HepG2 (cell line): Measurements from ENCODE around the gene BCAR3. TPM values are rescaled to one million over a fixed set of nuclear protein-coding genes. Genes with fewer than 3 reads are reported as not detected.

Experiments
- ADNP ChIP-seq: sonication (generic); formaldehyde crosslinking; IDR thresholded peaks from 2 replicates; pipeline ENCODE4 v1.4.0; 2020; ENCODE audit warnings: missing genetic modification reagents
- AKNA ChIP-seq: sonication (generic); formaldehyde crosslinking; IDR thresholded peaks from 2 replicates; pipeline ENCODE4 v1.4.0; 2020; ENCODE audit warnings: missing genetic modification reagents, borderline replicate concordance
- MXI1 ChIP-seq: IDR thresholded peaks from 3 replicates; pipeline ENCODE4 v1.6.1; 2012; ENCODE audit warnings: low read depth, low read length, inconsistent platforms, borderline replicate concordance
- SAP130 ChIP-seq: IDR thresholded peaks from 2 replicates; pipeline ENCODE4 v1.6.1; 2016; ENCODE audit warnings: low read depth
- ZBTB1 ChIP-seq: sonication (generic); formaldehyde crosslinking; IDR thresholded peaks from 2 replicates; pipeline ENCODE4 v1.4.0; 2020; ENCODE audit warnings: missing genetic modification reagents, borderline replicate concordance
- ZFP37 ChIP-seq: sonication (generic); formaldehyde crosslinking; IDR thresholded peaks from 2 replicates; pipeline ENCODE4 v1.4.0; 2020; ENCODE audit warnings: missing genetic modification reagents, borderline replicate concordance
- ZNF280B ChIP-seq: sonication (generic); formaldehyde crosslinking; IDR thresholded peaks from 2 replicates; pipeline ENCODE4 v1.5.0; 2020; ENCODE audit warnings: missing genetic modification reagents, mild to moderate bottlenecking, borderline replicate concordance
- ZNF282 ChIP-seq: fragments of 450-650 bp; IDR thresholded peaks from 2 replicates; pipeline ENCODE4 v1.6.1; 2018; ENCODE audit not compliant: partially characterized antibody
- ZNF484 ChIP-seq: sonication (generic); formaldehyde crosslinking; IDR thresholded peaks from 2 replicates; pipeline ENCODE4 v1.5.1; 2020; ENCODE audit warnings: mild to moderate bottlenecking, low read depth, missing genetic modification reagents, borderline replicate concordance
- ZNF616 ChIP-seq: sonication (generic); formaldehyde crosslinking; IDR thresholded peaks from 2 replicates; pipeline ENCODE4 v1.5.0; 2020; ENCODE audit warnings: low read depth, mild to moderate bottlenecking, missing genetic modification reagents
- ZNF629 ChIP-seq: sonication (generic); formaldehyde crosslinking; conservative IDR thresholded peaks from 2 replicates; pipeline ENCODE4 v1.5.0; 2020; ENCODE audit warnings: missing genetic modification reagents
- ZNF724P ChIP-seq: sonication (generic); formaldehyde crosslinking; IDR thresholded peaks from 2 replicates; pipeline ENCODE4 v1.8.0; 2022; ENCODE audit warnings: missing genetic modification reagents, borderline replicate concordance
- polyA plus RNA-seq, 8 experiments: library from polyadenylated mRNA; depleted of rRNA in 3 of 8; stranded (reverse) in 7 of 8; unstranded in 1 of 8; fragments of >200 nt; fragmentation: Illumina TruSeq in 4 of 8; extraction: Trizol in 4 of 8; gene quantifications; 2 replicates each; pipeline versions ENCODE4 v1.2.1 to v1.2.3, GENCODE V29; 2011 to 2016; ENCODE audit warnings: low read depth in 4 of 8, missing spikeins in 1 of 8, mixed read lengths in 1 of 8; ENCODE audit not compliant: insufficient read depth in 1 of 8
- total RNA-seq, 5 experiments: library from RNA; depleted of rRNA; stranded (reverse); fragments of >200 nt; fragmentation: Illumina TruSeq; extraction: Trizol; gene quantifications; 2 replicates each; pipeline ENCODE4 v1.2.3, GENCODE V29; 2016; ENCODE audit warnings: low read depth in 1 of 5
- TF ChIP-seq, protein P1 (sequence below): sonication (generic); formaldehyde crosslinking; IDR thresholded peaks from 2 replicates; pipeline ENCODE4 v1.5.0; 2020; ENCODE audit warnings: mild to moderate bottlenecking, missing genetic modification reagents, borderline replicate concordance
- TF ChIP-seq, protein P2 (sequence below): sonication (generic); formaldehyde crosslinking; IDR thresholded peaks from 2 replicates; pipeline ENCODE4 v1.9.0; 2021; ENCODE audit warnings: missing genetic modification reagents, mild to moderate bottlenecking, borderline replicate concordance

Gene BCAR3
- total and polyA plus RNA-seq, 2 of the 13 experiments (the other 11 are each of a cell fraction or from before 2014, with no cell fraction given): 3.6 to 4.8 TPM

DNA sequence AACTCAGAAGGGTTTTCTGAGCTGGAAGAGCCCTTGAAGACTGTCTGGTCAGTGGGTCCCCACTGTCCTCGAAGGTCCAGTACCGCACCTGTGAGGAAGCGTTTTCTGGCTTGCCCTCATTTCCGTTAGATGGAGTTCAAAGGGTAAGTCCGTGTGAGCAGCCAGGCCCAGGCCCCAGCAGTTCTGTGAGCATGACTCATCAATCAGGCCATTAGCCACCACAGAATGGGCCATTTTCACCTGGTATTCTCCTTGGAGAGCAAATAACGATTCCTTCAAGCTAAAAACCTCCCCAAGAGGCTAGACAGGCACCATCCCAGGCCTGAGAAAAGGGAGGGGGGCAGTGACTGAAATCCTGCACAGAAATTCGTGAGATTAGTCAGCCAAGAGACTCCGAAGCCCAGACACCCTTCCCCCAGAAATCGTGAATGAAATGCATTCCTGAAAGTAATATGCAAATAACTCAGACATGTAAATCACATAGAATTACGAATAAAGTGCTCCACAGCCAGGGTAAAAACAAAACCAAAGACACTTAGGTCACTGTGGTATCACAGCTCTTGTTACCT lies 66.0 kb downstream of the BCAR3 start (continued):
- TF ChIP-seq ZNF724P (CRISPR knock-in tag): no peak
- TF ChIP-seq ZNF629: 0 out of 2 replicates have a peak, but pooled peaks have one; percentile 22
- no peak for TF ChIP-seq ZNF280B
- TF ChIP-seq, protein P1, sequence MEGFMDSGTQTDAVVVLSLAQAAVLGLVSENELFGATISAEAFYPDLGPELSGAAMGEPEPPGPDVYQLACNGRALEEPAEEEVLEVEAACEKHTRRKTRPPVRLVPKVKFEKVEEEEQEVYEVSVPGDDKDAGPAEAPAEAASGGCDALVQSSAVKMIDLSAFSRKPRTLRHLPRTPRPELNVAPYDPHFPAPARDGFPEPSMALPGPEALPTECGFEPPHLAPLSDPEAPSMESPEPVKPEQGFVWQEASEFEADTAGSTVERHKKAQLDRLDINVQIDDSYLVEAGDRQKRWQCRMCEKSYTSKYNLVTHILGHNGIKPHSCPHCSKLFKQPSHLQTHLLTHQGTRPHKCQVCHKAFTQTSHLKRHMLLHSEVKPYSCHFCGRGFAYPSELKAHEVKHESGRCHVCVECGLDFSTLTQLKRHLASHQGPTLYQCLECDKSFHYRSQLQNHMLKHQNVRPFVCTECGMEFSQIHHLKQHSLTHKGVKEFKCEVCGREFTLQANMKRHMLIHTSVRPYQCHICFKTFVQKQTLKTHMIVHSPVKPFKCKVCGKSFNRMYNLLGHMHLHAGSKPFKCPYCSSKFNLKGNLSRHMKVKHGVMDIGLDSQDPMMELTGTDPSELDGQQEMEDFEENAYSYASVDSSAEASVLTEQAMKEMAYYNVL (CRISPR knock-in tag): no peak
- TF ChIP-seq ZFP37: no peak
- TF ChIP-seq, protein P2, sequence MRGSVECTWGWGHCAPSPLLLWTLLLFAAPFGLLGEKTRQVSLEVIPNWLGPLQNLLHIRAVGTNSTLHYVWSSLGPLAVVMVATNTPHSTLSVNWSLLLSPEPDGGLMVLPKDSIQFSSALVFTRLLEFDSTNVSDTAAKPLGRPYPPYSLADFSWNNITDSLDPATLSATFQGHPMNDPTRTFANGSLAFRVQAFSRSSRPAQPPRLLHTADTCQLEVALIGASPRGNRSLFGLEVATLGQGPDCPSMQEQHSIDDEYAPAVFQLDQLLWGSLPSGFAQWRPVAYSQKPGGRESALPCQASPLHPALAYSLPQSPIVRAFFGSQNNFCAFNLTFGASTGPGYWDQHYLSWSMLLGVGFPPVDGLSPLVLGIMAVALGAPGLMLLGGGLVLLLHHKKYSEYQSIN (CRISPR knock-in tag): no peak
- no peak for TF ChIP-seq AKNA (CRISPR knock-in tag)
- TF ChIP-seq ZNF616 (CRISPR knock-in tag): no peak
- peak; percentile 40; the same call in 1 of the 2 replicates for TF ChIP-seq SAP130 (CRISPR knock-in tag)
- no peak for TF ChIP-seq MXI1
- no peak for TF ChIP-seq ZBTB1 (CRISPR knock-in tag)
- no peak for TF ChIP-seq ADNP (CRISPR knock-in tag)
- TF ChIP-seq ZNF282: no peak
- TF ChIP-seq ZNF484: no peak
